Activated CD8-positive, alpha-beta memory T cell treated with anti-CD3 and anti-CD28 coated beads for 48 hours (primary cell): Measurements from ENCODE around the gene NUP107.

Source experiments
- DNase-seq, 3 experiments: peaks; one replicate each; pipeline ENCODE4 v3.0.0-alpha.2; 2020; ENCODE audit warnings: low read depth in 2 of 3, low spot score in 2 of 3

The NUP107 gene

GRCh38 chr12:68739891-68740290 lies 53.1 kb downstream of the NUP107 start:
- DNase-seq = no peak

- DNase-seq = no peak
Observed at GRCh38 chr12:68743356-68743755, 56.6 kb downstream of the NUP107 start.

DNA sequence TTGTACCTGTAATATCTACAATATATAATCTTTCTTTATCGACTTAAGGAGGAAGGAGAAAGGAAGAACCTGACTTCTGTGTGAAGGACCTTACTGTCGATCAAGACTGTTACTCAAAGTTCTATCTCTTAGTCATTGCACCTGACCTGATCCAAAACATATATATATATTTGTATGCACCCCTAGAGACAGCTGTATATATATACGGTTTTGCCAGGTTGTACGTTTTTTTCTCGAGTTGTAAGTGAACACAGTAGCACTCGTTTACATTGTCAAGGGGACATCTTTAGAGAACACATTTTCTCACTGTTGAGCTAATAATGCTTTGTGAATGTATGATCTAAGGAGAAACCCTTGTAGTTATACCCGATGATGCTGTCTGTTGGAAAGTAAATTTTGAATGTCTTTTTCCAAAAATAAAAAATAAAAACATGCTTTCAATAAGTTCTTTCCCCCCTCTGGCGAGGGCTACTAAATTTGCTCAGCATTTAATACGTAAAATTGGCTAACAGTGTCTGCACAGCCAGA lies 58.7 kb downstream of the NUP107 start:
- no peak for DNase-seq

DNA sequence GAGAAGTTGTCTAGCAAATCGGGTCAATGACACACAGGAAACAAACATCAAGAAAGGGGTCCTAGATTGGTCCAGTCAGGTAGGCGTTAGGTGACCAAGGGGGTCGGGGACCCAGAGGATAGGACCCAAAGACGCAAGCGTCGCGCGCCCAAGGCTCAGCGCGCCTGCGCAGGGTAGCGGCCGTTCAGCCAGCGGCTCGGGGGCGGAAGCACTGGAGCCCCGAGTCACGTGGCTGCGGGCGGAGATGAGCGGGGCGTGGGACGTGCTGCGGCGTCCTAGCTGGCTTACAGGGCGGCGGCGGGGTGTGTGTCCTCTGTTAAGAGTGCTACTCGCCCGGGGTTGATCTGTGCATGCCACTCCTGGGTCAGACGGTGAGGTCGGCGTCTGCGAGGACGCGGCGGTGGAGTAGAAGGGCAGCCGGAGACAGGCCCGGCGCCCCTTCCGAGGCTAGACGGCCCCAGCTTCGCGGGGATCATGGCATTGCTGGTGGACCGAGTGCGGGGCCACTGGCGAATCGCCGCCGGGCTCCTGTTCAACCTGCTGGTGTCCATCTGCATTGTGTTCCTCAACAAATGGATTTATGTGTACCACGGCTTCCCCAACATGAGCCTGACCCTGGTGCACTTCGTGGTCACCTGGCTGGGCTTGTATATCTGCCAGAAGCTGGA lies 59.3 kb downstream of the NUP107 start, which contains the start of gene SLC35E3:
Gene SLC35E3 (plus strand): TSS at position 273 of the 668 bp plus-strand sequence. CDS start 202 bp downstream, at position 475.
- peak; percentile 79 to 86 (median 84) for DNase-seq

- peak; percentile 9 to 29 (median 17) for DNase-seq
Observed at GRCh38 chr12:68746572-68747180, 59.9 kb downstream of the NUP107 start.

- DNase-seq = no peak
Observed at GRCh38 chr12:68749443-68749842, 62.7 kb downstream of the NUP107 start.

DNA sequence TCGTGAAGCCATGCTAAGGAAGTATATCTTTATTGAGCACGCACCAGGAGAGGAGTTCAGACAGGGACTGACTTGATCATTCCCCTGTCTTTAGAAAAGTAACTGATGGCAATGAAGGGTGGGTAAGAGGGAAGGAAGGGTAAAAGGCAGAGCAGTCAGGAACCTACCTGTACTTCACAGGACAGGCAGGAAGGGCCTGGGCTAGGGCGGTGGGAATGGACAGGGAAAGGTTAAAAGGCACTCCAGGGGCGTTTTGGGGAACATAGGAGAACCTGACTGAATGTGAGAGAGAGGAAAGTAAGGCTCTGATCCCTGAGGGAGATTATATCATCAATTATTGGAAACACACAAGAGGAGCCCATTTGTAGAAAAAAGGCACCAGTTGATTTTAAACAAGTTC lies 63.1 kb downstream of the NUP107 start:
- no peak for DNase-seq

GRCh38 chr12:68750506-68750905 lies 63.7 kb downstream of the NUP107 start:
- no peak for DNase-seq

DNA sequence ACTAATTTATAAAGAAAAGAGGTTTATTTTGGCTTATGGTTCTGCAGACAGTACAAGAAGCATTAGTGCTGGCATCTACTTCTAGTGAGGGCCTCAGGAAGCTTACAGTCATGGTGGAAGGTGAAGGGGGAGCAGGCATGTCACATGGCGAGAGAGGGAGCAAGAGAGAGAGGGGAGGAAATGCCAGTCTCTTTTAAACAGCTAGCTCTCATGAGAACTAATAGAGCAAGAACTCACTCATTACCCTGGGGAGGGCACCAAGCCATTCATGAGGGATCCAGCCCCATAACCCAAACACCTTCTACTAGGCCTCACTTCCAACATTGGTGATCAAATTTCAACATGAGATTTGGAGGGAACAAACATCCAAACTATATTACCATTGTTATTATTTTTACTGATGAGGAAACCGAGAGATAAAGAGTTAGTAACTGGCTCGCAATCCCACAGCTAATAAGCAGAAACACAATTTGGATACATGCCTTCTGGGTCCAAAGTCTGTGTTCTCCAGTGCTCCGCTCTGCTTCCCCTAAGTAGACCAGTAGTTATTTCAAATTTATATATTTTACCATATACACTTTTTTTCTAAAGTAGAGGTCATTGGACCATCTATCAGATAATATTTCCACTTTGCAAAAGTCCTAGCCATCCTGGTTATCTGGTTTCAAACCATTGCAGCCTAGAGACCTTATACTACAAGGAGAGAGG lies 68.9 kb downstream of the NUP107 start:
- no peak for DNase-seq

GRCh38 chr12:68759852-68760251 lies 73.1 kb downstream of the NUP107 start:
- no peak for DNase-seq

- DNase-seq = no peak
Observed at GRCh38 chr12:68760806-68761441, 74.1 kb downstream of the NUP107 start.

DNA sequence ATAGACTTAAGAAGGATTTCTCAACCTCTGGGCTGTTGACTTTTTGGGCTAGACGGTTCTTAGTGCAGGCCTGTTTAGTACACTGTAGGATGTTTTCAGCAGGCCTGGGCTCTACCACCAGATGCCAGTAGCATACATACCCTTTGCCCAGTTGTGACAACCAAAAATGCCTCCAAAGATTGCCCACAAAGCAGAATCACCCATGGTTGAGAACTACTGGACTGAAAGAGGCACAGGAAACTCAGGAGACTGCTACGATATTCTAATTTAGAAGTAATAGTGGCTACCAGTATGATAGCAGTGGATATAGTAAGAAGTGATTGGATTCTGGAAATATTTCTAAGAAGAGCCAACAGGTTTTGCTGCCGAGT lies 74.6 kb downstream of the NUP107 start:
- no peak for DNase-seq

DNA sequence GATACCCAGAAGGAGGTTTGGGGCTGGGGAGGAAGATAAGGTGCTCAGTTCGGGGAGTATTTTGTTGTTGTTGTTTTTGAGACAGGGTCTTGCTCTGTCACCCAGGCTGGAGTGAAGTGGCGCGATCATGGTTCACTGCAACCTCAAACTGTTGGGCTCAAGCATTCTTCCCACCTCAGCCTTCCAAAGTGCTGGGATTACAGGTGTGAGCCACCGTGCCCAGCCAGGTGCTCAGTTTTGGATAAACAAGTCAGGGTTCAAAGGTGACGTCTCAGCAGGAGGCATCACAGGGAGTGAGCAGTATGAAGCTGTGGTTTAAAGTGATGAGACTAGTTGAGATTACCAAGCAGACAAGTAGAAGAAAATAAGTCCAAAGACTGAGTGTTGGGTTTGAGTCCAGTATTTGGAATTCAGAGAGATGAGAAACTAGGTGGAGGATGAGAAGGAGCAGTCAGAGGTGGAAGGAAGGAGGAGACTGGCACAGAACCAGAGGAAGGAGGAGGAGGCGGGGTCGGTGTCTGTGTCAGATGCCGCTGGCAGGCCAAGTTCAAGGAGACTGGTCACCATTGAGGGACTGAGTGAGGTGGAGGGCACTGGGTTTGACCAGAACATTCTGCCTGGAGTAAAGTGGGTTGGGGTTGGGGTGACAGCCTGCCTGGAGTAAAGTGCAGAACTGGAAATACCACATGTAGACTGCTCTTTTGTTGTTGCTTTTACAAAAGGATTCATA lies 75.3 kb downstream of the NUP107 start:
- no peak for DNase-seq

GRCh38 chr12:68762691-68763090 lies 75.9 kb downstream of the NUP107 start:
- DNase-seq = no peak

DNA sequence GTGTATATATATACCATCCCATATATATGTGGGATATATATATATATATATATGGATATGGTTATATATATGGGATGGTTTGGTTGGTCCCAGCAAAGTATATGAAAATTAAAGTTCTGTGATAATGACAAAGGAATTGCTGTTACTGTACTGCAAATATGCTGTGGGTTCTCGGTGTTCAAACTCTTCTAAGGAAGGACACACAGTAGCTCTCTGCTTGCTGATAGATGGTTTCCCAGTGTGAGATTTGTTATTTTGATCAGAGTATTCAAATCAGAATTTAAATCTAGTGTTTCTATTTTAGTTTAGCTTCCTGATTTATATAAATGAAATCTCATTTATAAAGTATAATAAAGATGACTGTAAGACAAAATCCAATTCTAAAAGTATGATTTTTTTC lies 78.9 kb downstream of the NUP107 start:
- DNase-seq = no peak

DNA sequence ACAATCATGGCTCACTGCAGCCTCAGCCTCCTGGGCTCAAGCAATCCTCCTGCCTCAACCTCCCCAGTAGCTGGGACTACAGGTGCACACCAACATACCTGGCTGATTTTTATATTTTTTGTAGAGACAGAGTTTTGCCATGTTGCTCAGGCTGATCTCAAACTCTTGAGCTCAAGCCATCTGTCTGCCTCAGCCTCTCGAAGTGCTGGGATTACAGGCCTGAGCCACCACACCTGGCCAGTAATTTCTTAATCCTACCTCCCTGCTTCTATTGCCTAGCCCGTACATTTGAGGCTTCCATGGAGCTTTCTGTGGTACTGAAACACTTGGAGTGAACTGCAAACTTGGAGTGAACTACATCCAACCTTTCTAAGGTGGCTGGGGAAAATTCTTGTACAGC lies 79.9 kb downstream of the NUP107 start:
- no peak for DNase-seq

- DNase-seq = no peak
Observed at GRCh38 chr12:68767191-68767590, 80.4 kb downstream of the NUP107 start.

- DNase-seq = no peak
Observed at GRCh38 chr12:68768431-68768939, 81.7 kb downstream of the NUP107 start.

DNA sequence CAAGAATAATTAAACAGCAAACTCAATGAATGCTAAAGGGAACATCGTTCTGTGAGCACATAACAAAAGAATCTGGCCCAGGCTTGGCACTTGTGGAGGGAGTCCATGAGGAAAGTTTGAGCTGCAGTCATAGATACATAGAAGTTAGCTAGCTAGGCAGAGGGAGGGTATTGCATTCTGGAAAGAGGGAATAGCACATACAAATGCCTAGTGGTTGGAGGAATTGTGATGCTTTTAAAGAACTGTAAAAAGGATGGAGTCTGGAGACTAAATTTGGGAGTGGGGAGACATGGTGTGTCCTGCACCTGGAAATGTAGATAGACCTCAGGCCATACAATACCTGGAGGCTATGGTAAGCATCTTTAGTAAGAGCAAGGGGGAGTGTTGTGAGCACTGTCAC lies 83.2 kb downstream of the NUP107 start:
- DNase-seq = no peak

- DNase-seq = no peak
Observed at GRCh38 chr12:68771223-68771925, 84.6 kb downstream of the NUP107 start.
